Stimulated activated CD4-positive, alpha-beta T cell treated with anti-CD3 and anti-CD28 coated beads, Interleukin-1b, Interleukin-23, amount 100 ng/mL, for 48 hours (primary cell): ENCODE measurements around the gene GNE.
"Not testable (repeated sequence)": the region's sequence is repeated elsewhere in the genome, so short reads cannot be mapped to it uniquely, and the experiment has no call there.

Experiments used
- DNase-seq: peaks from one replicate; pipeline ENCODE4 v3.0.0-alpha.2; 2020

The GNE gene

GRCh38 chr9:36258208-36258995, at the start of gene GNE:
Gene GNE (minus strand): TSS chr9:36258448. CDS start chr9:36249355, 9,093 bp downstream.
- DNase-seq, result peak; percentile 98

GRCh38 chr9:36306471-36307306, 48.4 kb upstream of the GNE start:
- DNase-seq, result no peak

- DNase-seq, result not testable (repeated sequence)
Measured at GRCh38 chr9:36304366-36304765, 46.1 kb upstream of the GNE start.

GRCh38 chr9:36301227-36301626, 43.0 kb upstream of the GNE start:
- DNase-seq, result no peak

- DNase-seq, result no peak
Measured at GRCh38 chr9:36298566-36298965, 40.3 kb upstream of the GNE start.

- no peak for DNase-seq
Measured at GRCh38 chr9:36297798-36298197, 39.5 kb upstream of the GNE start.

- DNase-seq, result not testable (repeated sequence)
Measured at GRCh38 chr9:36294996-36295395, 36.7 kb upstream of the GNE start.

GRCh38 chr9:36293918-36294317, 35.7 kb upstream of the GNE start:
- DNase-seq, result no peak

- DNase-seq, result no peak
Measured at GRCh38 chr9:36293171-36293570, 34.9 kb upstream of the GNE start.

GRCh38 chr9:36292641-36293040, 34.4 kb upstream of the GNE start:
- no peak for DNase-seq

GRCh38 chr9:36290996-36291395, 32.7 kb upstream of the GNE start:
- DNase-seq, result no peak

GRCh38 chr9:36289836-36290435, 31.7 kb upstream of the GNE start:
- no peak for DNase-seq

- DNase-seq, result no peak
Measured at GRCh38 chr9:36288070-36288469, 29.8 kb upstream of the GNE start.

GRCh38 chr9:36286388-36286787, 28.1 kb upstream of the GNE start:
- no peak for DNase-seq

GRCh38 chr9:36284226-36284625, 26.0 kb upstream of the GNE start:
- DNase-seq, result no peak

- DNase-seq, result no peak
Measured at GRCh38 chr9:36282275-36282674, 24.0 kb upstream of the GNE start.

GRCh38 chr9:36280989-36281388, 22.7 kb upstream of the GNE start:
- DNase-seq, result no peak

GRCh38 chr9:36278243-36278642, 20.0 kb upstream of the GNE start:
- DNase-seq, result no peak

GRCh38 chr9:36276781-36277181, 18.5 kb upstream of the GNE start:
- DNase-seq, result no peak

GRCh38 chr9:36276254-36276653, 18.0 kb upstream of the GNE start:
- no peak for DNase-seq

GRCh38 chr9:36275060-36275459, 16.8 kb upstream of the GNE start:
- no peak for DNase-seq

- DNase-seq, result not testable (repeated sequence)
Measured at GRCh38 chr9:36273354-36273753, 15.1 kb upstream of the GNE start.

GRCh38 chr9:36268007-36268427, 9.8 kb upstream of the GNE start:
- DNase-seq, result no peak

GRCh38 chr9:36264896-36265295, 6.6 kb upstream of the GNE start:
- no peak for DNase-seq
